Dedifferentiated amniotic fluid mesenchymal stem cell (primary cell): ENCODE results near the gene ZCCHC24.

Experiments used
- DNase-seq: peaks from one replicate; pipeline ENCODE4 v3.0.0-alpha.2; 2016; ENCODE audit errors: extremely low spot score

Gene ZCCHC24

GRCh38 chr10:79431891-79432831 lies 13.3 kb downstream of the ZCCHC24 start:
- no peak for DNase-seq

- DNase-seq = no peak
Observed at GRCh38 chr10:79431428-79431827, 14.0 kb downstream of the ZCCHC24 start.

- DNase-seq = no peak
Observed at GRCh38 chr10:79430936-79431335, 14.5 kb downstream of the ZCCHC24 start.

- DNase-seq = no peak
Observed at GRCh38 chr10:79430325-79430905, 15.0 kb downstream of the ZCCHC24 start.

GRCh38 chr10:79429751-79430150 lies 15.7 kb downstream of the ZCCHC24 start:
- DNase-seq = no peak

GRCh38 chr10:79427965-79428364 lies 17.5 kb downstream of the ZCCHC24 start:
- no peak for DNase-seq

- DNase-seq = no peak
Observed at GRCh38 chr10:79425074-79425532, 20.3 kb downstream of the ZCCHC24 start.

GRCh38 chr10:79424221-79425073 lies 21.0 kb downstream of the ZCCHC24 start:
- no peak for DNase-seq

GRCh38 chr10:79422178-79422892 lies 23.1 kb downstream of the ZCCHC24 start:
- peak; percentile 98 for DNase-seq

- no peak for DNase-seq
Observed at GRCh38 chr10:79420974-79421688, 24.3 kb downstream of the ZCCHC24 start.

- DNase-seq = no peak
Observed at GRCh38 chr10:79418886-79419595, 26.4 kb downstream of the ZCCHC24 start.

GRCh38 chr10:79418274-79418673 lies 27.1 kb downstream of the ZCCHC24 start:
- DNase-seq = no peak

GRCh38 chr10:79417731-79418130 lies 27.7 kb downstream of the ZCCHC24 start:
- no peak for DNase-seq

GRCh38 chr10:79417266-79417665 lies 28.2 kb downstream of the ZCCHC24 start:
- DNase-seq = no peak

GRCh38 chr10:79416578-79417255 lies 28.7 kb downstream of the ZCCHC24 start:
- no peak for DNase-seq

GRCh38 chr10:79415736-79416577 lies 29.5 kb downstream of the ZCCHC24 start:
- DNase-seq = no peak

GRCh38 chr10:79414714-79415113 lies 30.7 kb downstream of the ZCCHC24 start:
- DNase-seq = no peak

GRCh38 chr10:79413196-79413595 lies 32.2 kb downstream of the ZCCHC24 start:
- no peak for DNase-seq

- DNase-seq = no peak
Observed at GRCh38 chr10:79412516-79412915, 32.9 kb downstream of the ZCCHC24 start.
